NCI-H446 (cell line): ENCODE measurements around the gene ANO2.

Source experiments
- DNase-seq, 2 experiments: peaks; one replicate each; lab custom pipeline; 2025; lab: John Stamatoyannopoulos, UW

The ANO2 gene

GRCh38 chr12:5723711-5724252 is 221.3 kb downstream of the ANO2 start:
- DNase-seq = no peak

GRCh38 chr12:5723071-5723470 is 222.0 kb downstream of the ANO2 start:
- no peak for DNase-seq

GRCh38 chr12:5720381-5721005 is 224.6 kb downstream of the ANO2 start:
- DNase-seq = no peak

DNA sequence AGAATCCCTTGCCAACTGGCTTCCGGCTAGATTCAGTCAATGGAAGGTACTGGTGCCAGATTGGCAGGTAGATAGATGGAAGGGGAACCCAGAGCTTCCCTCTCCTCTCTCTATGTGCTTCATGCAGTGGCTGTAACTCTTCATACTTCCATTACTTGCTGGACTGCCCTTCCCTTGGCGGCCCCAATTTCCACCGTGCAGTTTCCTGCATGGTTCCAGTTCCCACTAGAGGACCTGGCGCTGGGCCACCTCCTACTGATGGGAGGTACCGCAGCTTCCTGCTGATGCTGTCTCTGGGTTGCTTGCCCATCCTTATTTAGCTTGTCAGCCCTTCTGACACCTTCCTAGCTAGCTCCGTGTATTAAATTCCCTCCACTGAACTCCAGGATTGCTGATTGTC is 226.4 kb downstream of the ANO2 start:
- no peak for DNase-seq

- no peak for DNase-seq
Measured at GRCh38 chr12:5718073-5718472, 227.0 kb downstream of the ANO2 start.

GRCh38 chr12:5716976-5717375 is 228.1 kb downstream of the ANO2 start:
- DNase-seq = no peak

DNA sequence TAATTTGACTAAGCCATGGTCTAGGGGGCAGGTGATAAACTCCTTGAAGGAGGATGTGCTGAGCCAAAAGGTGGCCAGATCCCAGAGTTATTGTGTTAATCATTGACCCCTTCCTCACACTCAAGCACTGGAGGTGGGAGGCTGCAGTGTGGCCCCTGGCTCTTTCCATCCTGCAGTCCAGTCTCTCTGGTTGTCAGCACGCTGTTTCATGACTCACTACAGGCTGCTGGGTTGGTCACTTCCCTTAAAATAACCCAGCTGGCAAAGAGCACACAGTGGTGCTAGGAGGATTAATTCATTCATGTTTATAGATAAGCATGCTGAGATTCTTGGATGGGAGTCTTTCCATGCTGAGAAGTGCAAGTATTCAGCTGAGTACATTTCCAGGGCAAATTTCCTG is 228.9 kb downstream of the ANO2 start:
- no peak for DNase-seq

GRCh38 chr12:5715021-5715420 is 230.0 kb downstream of the ANO2 start:
- no peak for DNase-seq

DNA sequence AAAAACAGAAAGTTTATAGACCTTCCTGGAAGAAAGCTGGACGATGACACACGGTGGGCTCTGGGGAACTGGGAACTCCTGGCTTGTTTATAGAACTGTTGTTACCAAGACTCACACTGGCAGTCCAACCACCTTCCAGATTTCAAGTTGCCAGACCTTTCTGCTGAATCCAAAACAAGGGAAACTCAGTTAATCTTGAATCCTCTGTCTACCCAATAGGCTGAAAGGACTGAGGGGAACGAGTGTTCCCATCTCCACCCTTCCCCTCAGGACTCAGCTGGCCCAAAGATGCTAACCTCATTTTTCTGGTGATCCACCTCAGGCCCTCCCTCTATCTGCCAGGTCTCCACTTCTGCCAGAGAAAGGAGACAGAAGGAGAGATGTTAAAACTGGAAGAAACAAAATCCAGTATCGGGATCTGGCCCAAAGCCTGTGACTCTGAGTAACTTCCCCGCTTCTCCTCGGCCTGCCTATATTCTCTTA is 231.4 kb downstream of the ANO2 start:
- DNase-seq = no peak

DNA sequence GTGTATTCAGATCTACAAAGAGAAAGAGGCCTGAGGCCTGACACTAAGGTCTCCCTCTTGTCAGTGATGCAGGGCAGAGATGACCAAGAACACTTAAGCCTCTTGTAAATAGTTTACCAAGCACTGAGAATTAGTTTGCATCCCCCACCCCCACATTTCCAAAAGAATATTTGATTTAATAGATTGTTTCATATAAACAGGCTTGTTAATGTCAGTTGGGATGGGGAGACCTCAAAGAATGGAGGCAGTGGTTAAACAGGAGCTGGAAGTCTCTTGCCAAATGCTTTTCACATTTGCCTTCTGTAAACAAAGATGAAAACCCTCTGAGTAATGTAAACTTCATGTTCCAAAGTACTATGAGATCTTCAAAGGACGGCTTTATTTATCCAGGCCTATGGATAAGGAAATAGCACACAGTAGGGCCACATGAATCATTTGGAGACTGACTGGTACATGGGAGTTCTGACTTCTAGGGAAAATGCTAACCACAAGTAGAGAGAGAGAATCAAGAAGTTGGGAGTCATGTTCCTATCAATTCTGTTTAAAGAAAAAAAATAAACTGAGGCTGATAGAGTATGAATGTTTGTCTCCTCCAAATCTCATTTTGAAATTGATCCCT is 234.7 kb downstream of the ANO2 start:
- no peak for DNase-seq

DNA sequence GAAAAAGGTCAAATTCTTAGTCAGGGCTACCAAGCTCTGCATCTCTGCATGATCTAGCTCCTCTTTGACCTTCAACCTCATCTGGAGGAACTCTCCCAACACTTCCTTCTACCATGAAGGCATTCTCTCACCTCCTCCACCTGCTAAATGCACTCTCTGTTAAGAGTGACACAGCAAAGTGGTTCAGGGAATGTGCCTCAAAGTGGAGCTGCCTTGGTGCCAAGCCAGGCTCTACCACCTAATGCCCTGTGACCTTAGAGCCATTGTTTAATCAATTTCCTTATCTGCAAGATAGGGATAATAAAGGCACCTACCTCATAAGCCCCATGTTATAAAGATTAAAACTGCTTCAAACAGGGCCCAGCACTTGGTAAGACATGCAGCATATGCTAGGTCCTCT is 236.7 kb downstream of the ANO2 start:
- DNase-seq = no peak

DNA sequence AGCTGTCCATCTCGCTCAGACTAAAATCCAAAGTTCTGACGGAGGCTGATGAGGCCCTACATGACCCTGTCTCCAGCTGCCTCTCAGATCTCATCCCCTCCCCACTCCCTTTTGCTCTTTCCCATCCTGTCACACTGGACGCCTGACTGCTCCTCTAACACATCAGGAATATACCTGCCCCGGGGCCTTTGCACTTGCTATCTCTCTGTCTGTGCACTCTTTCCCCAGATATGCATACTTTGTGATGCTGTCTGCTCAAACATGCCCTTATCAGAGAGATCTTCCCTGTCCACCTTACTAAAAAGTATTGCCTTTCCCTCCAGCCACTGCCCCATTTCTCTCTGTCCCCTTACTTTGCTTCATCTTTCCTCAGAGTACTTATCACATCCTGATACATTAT is 238.8 kb downstream of the ANO2 start:
- no peak for DNase-seq

DNA sequence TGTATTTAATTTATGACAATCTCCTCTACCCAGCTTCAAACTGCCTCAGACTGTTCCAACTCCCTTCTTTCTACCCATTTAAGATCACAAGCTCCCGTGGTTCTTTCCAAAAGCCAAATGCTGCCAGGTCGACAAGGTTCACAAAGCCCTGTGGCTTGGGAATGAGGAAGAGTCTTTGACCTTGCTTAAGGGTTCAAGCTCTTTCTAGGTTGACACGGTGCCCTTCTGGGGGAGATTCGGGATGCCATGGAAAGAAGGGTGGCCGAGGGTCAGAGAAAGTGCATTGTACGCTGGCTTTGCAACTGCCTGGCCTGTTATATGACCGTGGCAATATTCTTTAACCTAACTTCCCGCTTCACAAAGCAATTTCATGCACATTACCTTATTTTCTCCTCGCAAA is 239.3 kb downstream of the ANO2 start:
- no peak for DNase-seq

DNA sequence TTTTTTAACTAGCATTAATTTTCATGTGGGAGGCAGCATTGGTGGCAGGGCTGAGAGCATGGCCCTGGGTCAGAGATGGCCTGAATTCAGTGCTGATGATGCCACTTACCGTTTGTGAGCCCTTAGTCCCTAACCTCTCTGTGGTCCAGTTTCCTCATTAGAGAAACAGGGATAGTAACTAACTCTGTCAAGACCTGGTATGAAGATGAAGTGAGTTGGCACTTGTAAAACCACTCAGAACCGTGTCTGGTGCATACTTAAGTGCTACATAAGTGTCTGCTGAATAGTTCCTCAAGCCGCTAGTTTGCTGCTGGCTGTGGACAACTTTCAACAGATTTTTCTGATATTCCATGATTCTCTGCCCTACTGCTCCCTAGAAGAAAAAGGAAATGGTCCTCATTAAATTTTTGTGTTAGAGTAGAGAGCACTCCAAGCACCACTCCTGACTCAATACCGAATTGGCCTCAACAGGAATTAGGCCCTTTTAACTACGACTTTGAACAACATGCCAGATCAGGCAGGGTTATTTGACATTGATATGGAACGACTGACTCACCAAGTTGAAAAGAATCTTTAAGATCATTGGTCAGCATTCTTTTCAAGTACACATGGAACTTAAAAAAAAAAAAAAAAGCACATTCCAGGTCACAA is 250.2 kb downstream of the ANO2 start:
- DNase-seq = no peak

GRCh38 chr12:5692850-5693249 is 252.2 kb downstream of the ANO2 start:
- DNase-seq = no peak

- DNase-seq = no peak
Measured at GRCh38 chr12:5691943-5692342, 253.1 kb downstream of the ANO2 start.

GRCh38 chr12:5690240-5690639 is 254.8 kb downstream of the ANO2 start:
- DNase-seq = no peak

- no peak for DNase-seq
Measured at GRCh38 chr12:5689773-5690172, 255.3 kb downstream of the ANO2 start.

- no peak for DNase-seq
Measured at GRCh38 chr12:5688226-5688625, 256.8 kb downstream of the ANO2 start.

- DNase-seq = no peak
Measured at GRCh38 chr12:5685935-5686334, 259.1 kb downstream of the ANO2 start.

- DNase-seq = no peak
Measured at GRCh38 chr12:5684989-5685388, 260.1 kb downstream of the ANO2 start.

GRCh38 chr12:5682581-5682980 is 262.5 kb downstream of the ANO2 start:
- DNase-seq = no peak

GRCh38 chr12:5678176-5678575 is 266.9 kb downstream of the ANO2 start:
- DNase-seq = no peak
